GM20431 (cell line): ENCODE data around the gene MAD1L1.

ENCODE experiments used
- in situ Hi-C: fragments of 300-500 bp; cut with MseI, MboI; formaldehyde crosslinking; loops from one replicate; pipeline ENCODE4 v1.15.0; 2020; ENCODE audit warnings: low sequenced_read_pairs; ENCODE audit not compliant: unreplicated experiment

Gene MAD1L1

DNA sequence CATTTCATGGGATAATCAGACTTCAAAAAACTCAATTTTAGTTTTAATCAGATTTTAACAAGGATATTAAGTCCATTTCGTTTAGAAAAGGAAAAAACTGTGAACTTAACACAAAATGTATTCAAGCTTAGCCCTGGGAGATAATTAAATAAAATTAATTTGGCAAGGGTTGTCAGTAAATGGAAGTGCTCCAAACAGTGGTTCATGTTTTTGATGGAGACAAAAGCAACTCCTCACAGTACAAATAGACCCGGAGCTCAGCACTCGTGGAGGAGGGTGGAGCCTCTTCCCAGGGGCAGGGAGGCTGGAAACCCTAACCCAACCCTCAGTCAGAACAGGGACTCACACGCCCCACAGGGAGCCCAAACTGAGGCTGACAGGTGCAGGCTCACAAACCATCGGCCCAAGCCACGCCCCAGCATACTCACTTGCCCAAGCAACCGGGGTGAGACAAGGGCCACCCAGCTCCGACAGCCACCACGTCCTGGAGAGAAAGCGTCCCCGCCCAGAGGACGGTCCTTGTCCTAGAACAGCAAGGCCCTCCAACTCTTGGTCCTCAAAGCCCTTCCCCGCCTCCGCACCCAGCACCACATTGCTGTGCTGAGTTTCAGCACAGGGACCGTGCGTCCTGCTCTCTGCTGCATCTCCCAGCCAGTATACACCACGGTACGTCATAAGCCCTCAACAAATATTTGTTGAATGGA lies 39.8 kb downstream of the MAD1L1 start:
- in situ Hi-C loops: no loop called here

DNA sequence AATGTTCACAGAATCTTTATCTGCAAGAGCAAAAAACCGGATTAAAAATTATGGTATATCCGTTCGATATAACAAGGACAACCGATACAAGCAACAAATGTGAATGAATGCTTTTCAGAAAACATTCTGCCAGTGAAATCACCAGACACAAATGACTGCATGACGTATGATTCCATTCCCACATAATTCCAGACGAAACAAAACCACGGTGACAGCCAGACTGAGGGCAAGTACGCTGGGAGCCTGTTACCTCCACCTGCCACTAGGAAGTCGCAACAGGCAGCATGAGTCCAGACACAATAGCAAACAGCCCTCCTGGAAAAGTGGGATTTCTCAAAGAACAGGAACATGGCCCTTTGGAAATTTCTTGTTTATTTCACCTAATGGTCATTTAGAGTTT lies 41.7 kb downstream of the MAD1L1 start:
- in situ Hi-C loops: no loop called here

DNA sequence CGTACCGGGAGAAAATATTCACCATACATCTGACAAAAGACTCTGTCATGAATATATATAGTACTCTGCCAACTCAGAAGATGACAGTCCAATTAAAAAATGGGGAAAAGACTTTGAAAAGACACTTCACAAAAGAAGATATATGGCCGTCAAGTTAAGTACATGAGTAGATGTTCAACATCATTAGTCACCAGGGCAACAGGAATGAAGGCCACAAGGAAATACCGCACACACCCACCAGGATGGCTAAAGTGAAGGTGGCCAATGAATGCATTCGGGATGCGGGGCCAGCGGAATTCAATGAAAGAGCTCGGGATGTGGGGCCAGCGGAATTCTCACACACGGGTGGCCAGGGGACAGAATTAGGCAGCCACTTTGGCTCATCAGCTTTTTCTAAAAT lies 42.2 kb downstream of the MAD1L1 start:
- in situ Hi-C loops: no loop called here

DNA sequence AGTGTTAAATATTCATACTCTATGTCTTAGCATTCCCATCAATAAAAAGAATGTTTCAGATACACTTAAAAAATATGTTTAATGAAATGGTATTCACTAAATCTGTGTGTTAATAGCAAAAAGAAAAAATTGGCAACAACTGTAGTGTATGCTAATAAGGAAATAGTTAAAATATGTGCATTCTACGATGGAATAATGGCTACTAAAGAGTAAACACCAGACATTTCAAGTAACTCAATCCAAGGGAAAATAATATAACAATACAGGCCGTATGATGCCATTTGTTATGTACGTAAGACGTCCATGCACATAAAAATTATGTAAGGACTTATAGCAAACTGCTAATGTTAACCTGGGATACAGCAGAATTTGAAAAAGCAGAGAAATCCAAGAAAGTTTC lies 46.6 kb downstream of the MAD1L1 start:
- in situ Hi-C loops: no loop called here

DNA sequence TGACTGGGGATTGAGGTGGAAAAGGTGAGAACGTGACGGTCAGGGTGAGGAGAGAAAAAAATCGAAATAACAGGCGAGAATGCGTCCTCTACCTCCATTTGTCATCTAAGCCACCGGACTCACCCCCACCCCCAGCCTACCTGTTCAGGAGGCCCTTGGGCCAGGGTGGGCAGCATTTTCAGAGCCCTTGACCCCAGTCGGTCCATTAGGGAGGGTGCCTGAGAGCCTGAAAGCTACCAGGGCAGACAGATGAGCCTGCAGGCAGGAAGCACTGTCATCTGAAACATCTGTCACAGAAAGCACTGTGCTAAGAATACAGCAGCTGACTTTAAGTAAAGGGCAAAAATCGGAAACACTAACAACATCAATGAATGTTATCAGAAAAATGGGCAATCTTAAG lies 47.0 kb downstream of the MAD1L1 start:
- in situ Hi-C loops: no loop called here

DNA sequence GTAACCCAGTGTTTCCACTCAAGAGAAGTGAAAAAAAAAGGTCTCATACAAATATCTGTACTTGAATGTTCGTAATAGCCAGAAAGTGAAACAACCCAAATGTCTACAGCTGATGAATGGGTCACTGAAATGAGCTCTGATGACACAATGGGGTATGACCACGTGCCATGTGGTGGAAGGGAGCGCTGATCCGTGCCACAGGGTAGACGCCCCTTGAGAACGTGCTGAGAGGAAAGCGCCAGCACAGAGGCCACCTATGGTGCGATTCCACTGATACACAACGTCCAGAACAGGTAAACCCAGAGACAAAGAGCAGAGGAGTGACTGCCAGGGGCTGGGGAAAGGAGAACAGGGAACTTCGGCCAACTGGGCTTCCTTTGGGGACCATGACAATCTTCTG lies 50.3 kb downstream of the MAD1L1 start:
- in situ Hi-C loops: no loop called here

DNA sequence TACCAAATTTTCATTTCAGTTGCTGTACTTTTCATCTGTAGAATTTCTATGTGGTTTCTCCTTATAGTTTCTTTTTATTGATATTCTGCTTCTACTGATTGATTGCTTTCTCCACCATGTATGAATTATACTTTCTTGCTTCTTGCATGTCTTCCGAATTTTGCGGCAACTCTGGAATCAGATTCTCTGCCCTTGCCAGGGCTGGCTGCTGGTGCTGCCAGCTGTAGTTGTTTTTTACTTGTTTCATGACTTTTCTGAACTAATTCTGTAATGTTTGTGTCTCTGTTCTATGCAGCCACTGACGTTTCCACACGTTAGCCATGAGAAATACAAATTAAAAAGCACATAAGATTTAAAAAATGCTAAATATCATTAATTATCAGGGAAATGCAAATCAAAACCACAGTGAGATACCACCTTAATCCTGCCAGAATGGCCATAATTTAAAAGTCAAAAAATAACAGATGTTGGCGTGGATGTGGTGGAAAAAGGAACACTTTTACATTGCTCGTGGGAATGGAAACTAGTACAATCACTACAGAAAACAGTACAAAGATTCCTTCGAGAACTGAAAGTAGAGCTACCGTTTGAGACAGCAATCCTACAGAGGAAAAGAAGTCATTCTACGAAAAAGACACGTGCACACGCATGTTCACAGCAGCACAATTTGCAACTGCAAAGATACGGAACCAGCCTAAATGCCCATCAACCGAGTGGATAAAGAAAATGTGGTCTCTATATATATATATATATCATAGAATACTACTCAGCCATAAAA lies 51.5 kb downstream of the MAD1L1 start:
- in situ Hi-C loops: no loop called here

DNA sequence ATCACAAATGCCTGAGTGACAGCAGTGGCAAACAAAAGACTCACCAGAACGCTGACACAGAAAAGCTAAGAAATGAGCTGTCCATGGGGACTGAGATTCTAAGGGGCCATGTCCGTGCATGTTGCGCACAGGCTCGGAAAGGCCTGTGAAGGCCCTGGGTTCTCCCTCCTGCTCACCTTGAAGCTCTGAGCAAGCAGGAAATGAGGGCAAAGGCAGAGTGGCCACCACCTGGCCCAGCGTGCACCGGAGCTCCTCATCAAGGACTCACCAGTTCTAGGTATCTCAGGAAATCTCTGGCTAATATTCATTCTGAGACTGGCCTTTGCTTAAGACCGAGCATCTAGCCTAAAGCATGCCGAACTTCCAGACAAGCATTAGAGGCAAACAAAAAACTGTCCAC lies 52.7 kb downstream of the MAD1L1 start:
- in situ Hi-C loops: no loop called here

DNA sequence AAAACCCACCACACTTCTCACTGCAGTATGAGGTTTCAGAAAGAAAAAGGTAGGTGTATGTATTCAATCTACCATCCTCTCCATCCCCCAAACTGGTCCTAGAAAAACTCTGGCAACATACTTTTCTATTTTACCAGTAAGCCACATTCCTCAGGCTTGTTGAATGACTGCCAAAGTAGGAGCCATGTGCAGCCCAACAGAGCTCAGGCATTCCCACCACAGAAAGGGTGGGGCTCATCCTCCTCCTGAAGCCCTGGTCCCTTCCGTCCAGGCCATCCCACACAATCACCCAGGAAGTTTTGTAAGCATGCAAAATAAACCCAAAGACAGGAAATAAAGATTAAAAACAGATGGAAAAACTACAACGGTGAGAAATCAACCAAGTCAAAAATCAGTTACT lies 57.2 kb downstream of the MAD1L1 start:
- in situ Hi-C loops: no loop called here

DNA sequence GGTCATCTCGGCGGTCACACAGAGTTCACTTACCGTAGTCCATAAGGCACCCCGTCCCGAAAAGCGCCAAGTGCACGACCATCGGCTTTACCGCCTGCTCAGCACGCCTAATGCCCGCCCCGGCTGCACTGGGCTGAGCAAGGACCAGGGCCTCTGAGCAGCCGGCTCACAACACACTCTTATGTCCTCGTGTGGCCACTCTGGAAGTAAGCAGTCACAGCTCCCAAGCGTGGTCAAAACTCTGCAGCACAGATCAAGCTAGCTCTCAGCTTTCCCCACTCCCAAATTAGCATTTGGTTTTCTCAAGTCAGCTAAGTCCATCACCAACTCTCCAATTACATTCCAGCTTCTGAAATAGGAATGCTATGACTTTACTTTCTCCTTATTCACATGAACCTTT lies 57.7 kb downstream of the MAD1L1 start:
- in situ Hi-C loops: no loop called here

DNA sequence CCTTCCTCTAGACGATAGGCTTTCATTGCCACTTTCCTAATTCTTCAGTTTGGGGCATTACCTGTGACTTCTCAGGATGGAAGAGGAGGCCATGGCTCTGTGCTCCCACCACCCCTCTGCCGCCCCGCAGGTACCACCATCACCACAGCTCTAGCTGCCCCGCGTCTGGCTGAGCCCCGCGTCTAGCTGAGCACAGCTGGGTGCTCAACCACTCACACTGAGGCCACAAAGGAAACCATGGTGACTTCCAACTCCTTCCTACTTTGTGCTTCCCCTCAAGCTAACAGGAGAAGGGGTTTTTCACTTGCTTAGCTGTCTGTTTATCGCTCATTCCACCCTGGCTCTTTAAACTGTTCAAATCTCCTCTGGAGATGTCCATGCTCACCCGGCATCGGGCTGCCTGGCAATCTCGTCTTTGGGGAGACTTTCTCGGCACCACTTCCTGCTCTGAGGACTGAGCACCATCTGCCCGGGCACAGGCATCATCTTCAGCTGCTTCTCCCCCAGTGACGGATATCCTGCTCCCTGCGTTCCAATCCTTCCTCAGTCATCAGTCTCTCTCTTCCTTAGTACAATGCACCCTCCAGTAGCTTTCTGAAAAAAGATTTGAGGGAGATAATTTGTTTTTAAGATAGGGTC lies 59.4 kb downstream of the MAD1L1 start:
- in situ Hi-C loops: no loop called here

DNA sequence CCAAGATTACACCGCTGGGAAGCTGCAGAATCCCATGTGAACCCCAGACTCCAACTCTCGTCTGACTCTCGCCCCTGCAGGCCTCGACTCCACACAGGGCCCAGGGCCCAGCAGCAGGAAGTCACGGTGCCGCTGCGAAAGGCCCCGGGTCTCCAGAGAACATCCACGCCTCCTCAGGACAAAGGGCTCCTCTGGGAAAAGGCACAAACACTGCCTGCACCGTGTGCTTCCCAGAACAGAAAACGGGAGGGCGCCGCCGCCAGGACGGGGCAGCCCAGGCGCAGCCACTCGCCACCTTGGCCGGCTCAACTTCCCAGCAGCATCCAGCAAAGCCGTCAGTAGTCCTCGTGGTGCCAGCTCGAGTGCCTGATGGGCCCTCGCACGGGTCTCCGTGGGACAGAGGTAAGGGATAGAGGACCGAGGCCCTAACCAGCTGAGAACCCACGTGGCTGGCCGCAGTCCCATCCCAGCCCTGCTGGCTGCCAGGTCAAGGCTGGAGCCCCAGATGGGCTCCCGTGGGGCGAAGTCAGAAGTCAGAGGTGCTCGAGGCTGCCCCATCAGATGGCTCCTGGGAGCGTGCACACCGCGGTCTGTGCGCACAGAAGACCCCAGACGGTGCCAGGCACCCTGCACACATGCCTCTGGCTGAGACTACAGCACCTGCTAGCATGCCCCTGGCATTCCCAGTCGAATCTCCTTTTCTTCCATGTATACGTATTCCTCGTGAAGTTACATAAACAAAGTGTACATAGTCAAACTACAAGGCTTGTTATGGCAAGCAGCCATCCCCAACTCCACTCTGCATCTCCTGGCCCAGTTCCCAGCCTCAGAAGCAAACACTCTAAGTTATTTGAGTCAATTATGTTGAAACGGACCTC lies 60.2 kb downstream of the MAD1L1 start:
- in situ Hi-C loops: no loop called here

DNA sequence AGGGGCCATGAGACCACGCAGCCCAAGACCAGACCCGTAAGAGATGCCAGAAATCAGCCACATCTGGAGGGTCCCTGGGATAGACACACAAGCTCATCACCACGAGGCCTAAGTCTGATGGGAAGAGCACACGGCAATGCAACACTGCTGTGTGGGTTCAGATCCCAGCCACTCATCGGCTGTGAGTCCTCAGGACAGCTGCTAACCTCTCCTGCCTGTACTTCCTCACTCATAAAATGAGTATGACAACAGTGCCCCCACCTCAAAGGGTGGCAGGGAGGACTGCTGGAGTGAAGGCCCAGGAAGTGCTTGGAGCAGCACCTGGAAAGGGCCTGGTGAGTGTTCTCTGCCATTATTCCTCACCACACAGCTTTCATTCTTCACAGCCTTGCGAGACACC lies 60.9 kb downstream of the MAD1L1 start:
- in situ Hi-C loops: no loop called here

DNA sequence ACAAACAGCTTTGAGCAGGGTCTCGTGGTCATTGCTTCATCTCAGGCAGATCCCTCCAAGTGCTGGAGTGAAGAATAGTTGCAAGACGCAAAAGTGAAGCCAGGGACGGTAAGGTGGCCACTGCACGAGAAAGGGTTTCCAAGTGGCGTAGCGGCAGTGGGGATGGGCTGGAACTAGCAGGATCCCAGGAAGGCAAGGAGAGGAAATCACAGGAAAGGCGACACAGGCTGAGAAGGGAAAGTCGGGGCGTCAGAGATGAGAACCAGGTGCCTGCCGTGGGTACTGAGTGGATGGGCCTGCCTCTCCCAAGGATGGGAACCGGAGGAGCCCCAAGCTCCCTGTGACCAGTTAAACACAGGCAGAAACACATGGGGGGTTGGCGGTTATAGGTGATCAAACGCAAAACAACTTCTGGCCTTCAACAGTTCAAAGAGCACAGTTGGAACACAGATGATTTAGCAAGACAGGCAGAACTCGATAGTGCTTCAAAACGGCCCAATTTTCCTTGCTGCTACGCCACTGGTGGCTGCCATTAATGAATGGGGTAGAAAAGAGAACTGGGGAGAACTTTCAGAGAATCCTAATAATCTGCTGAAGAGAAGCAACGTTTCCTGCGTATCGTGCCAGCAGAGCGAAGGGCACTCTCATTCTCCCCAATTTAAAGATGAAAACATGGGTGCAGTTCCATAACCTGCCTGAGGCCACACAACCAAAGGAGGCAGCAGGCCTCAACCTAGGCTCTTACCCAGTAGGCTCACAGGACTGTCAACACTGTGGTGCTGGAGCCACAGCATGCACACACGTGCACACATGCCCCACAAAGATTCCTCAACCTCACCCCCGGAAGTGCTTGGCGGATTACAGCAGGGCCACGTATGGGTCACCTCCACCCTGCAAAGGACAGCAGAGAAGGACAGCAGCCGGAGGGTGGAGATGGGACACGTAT lies 61.9 kb downstream of the MAD1L1 start:
- in situ Hi-C loops: no loop called here

DNA sequence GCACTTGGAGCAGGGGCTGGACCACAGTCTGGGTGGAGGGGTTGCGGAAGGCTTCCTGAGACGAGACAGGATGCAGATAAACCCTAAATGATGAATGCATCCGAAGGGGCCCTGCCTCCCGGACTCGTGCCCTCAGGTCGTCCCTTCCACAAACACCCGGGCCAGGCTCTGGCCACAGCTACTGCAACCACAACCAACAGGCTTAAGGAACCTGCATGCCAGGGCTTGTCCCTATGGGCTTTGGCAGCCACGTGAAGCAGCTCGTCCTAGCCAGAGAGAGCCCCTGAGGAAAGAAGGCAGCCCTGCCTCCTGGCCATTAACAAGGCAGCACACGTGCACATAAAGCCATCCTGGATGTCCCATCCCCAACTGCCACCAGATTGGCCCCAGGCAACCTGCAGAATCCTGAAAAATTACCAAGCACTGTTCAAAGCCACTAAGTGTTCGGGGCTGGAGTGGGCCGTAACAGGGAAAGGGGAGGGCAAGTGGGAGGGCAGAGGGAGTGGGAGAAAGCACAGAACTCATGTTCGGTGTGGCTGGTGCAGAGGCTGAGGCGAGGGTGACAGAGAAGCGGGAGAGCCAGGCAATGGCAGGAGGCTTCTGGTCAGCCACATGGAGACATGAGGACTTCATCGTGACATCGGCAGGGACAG lies 62.7 kb downstream of the MAD1L1 start:
- in situ Hi-C loops: no loop called here

DNA sequence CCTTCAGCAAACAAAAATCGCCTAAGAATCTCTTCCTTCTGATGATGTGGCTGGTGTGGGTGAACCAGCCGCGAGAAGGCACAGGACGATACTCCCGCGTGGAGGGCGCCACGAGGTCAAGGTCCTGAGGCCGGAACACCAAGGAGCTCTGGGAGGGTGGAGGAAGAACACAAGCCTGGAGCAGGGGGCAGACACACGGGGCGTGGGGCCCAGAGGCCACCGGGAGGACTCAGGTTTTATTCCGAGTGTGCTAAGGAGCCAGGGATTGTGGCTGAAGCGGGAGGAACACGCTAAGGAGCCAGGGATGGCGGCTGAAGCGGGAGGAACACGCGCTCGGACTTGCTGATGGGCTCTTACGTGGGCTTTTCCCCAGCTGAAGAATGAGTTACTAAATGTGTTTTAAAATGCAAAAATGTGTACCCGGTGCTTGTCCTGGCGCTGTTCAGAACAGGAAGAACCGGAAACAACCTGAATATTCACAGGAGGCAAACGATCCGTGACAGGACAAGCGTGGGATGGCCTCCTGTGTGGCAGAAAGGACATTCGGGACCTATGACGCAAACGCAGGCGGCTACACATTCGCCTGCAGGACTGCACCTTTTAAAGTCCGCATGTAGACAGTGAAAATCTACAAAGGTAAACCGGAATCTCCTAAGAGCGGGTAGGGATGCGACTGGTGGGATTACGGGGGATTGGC lies 64.0 kb downstream of the MAD1L1 start:
- in situ Hi-C loops: no loop called here

DNA sequence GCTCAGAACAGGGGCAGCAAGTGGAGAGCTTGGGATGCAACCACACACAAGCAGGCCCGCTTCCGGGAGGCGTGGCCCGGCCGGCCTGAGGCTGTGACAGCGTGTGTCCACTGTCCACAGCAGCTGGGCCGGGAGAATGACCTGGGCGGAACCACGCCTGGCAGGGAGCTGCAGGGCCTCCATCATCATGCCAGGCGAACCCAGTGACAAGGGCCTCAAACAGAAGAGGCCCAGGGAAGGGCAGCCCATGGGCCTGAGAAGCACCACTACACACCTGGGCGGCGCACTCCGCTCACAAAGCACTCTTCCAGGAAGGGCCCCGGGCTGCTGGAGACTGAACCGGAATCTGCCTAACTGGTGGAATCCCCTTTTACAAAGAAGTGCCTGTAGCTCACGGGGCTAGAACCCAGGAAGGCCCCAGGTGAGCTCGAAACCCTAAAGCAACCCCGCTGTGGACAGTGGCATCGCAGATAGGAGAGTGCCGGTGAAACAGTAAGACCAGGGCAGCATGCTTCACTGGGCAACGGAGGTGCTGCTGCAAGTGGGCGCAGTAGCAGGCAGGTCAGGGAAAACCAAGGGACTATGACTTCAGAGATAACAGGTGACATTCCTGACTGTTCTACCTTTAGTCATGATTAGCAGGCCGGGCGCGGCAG lies 66.0 kb downstream of the MAD1L1 start:
- in situ Hi-C loops: no loop called here
